Stimulated activated CD8-positive, alpha-beta memory T cell treated with anti-CD3 and anti-CD28 coated beads, Interleukin-2, amount 100 ng/mL, for 1 hour (primary cell): ENCODE measurements around the gene KBTBD13.
"Not testable (repeated sequence)": the region's sequence is repeated elsewhere in the genome, so short reads cannot be mapped to it uniquely, and the experiment has no call there.

Experiments
- DNase-seq, 2 donors: peaks; one replicate each; pipeline ENCODE4 v3.0.0-alpha.2; 2020; ENCODE audit warnings: low read depth in 2 of 2

The KBTBD13 gene

DNA sequence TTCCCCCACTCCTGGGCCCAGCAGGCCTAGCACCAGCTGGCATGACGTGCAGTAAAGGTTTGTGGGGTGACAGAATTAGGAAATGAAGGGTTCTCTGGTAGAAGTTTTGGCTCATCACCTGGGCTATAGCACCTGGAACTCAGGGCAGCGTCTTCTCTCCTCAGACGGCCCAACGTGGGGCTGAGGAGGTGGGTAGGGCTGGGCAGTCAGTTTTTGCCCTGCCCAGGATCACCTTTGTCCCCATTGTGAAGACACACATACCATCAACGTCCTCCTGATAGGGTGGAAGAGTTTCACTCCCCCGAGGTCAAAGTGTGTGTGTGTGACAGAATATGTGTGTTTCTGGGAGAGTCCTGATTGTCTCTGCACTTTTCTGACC is 12.1 kb downstream of the KBTBD13 start:
- DNase-seq: no peak

DNA sequence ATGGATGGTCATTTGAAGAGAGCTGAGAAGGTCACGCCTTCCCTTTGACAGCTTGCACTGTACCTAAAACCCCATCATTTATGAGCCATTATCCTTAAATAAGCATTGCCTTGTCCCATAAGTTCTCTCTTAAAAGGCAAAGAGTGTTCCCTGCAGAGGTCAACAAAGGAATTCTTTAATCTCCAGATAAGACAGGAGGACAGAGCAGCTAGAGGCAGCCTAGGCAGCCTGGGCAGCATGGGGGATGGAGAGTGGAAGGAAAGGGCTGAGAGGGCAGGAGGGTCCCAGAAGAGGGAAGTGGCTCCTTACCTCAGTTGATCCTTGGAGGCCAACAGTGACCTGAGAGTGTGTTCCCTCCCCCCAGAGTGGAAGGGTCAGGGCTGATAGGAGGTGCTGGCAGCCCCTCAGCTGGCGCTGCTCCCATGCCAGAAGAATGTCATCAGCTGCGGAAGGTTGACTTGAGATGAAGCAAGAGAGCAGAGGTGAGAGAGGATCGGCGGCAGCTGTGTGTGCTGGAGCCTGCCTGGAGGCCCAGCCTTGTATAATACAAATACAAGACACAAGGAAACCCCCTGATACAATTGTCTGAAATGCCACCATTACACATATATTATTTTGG is 12.8 kb downstream of the KBTBD13 start:
- no peak for DNase-seq

DNA sequence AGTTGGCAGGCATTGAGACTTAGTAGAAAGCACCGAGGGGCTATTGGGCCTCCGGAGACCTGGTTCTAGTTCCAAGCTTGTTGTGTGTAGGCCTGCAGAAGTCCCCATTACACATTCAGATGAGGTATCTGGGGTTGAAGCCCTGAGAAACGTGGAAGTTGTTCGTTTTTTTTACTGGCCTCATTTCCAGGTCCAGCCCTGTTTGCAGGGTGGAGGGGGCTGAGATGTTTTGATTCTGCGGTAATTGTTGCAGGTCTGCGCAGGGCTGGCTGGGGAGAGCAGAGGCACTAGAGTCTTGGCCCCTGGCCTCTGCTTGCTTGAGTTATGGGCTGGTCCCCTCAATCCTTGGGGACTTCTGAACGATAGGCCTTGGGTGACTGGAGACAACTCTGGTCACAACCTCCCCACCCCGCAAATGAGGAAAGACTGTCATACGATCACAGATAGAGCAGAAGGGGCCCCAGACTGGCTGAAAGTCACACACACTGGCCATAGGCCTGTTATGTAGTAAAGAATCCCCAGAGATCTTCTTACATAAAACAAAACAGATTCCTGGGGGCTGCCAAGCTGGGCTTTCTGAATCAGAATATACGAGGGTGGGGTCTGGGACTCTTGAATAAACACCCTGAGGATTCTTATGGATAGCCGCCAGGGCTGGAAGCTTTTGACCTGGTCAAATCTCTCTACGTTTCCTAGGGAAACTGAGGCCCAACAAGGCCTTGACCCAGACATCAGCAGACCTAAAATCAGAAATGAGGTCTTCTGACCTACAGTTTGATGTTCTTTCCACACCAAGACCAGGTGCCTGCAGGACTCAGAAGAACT is 15.6 kb downstream of the KBTBD13 start:
- DNase-seq: no peak

DNA sequence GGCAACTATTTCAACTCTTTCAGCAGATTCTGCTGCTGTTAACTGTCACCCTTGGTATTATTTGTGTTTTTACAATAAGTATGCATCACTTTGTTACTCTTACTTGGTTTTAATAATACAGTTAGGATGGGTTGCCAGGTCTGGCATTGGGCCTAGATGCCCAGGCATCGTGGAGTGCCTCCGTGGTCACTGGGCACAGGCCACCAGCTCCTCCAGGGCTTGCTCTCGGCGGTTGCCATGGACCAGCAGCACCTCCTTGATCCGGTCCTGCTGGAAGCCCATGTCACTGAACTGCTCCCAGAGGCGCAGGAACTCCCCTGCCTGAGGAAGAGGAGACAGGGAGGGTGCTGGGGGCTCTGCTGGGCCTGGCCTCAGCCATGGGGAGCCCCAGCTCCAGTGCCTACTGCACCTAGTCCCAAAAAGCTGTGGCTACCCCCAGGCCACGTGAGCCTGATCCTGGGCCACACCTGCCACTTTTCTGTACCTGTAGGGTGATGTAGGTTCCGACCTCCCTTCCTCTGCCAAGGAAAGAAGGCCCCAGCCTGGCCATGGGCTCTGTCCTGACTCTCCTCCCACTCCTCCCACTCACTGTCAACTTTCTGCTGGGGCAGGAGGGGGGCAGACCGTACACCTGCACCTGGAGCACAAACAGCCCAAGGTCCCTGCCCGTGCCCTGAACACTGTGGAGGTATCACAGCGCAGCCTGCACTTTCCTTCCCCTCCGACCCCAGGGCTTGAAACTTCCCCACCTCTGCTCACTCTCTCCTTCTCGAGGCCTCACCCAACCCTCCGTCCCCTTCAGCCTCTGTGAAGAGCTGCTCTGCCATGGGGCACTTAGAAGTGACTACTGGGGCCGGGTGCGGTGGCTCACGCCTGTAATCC is 16.6 kb downstream of the KBTBD13 start:
- no peak for DNase-seq

- not testable (repeated sequence) for DNase-seq
Measured at GRCh38 chr15:65093793-65094170, 17.2 kb downstream of the KBTBD13 start.

GRCh38 chr15:65094294-65094995 is 17.9 kb downstream of the KBTBD13 start:
- DNase-seq: no peak

GRCh38 chr15:65095011-65095746 is 18.6 kb downstream of the KBTBD13 start:
- DNase-seq: no peak

GRCh38 chr15:65095747-65096104 is 19.2 kb downstream of the KBTBD13 start:
- DNase-seq: no peak

DNA sequence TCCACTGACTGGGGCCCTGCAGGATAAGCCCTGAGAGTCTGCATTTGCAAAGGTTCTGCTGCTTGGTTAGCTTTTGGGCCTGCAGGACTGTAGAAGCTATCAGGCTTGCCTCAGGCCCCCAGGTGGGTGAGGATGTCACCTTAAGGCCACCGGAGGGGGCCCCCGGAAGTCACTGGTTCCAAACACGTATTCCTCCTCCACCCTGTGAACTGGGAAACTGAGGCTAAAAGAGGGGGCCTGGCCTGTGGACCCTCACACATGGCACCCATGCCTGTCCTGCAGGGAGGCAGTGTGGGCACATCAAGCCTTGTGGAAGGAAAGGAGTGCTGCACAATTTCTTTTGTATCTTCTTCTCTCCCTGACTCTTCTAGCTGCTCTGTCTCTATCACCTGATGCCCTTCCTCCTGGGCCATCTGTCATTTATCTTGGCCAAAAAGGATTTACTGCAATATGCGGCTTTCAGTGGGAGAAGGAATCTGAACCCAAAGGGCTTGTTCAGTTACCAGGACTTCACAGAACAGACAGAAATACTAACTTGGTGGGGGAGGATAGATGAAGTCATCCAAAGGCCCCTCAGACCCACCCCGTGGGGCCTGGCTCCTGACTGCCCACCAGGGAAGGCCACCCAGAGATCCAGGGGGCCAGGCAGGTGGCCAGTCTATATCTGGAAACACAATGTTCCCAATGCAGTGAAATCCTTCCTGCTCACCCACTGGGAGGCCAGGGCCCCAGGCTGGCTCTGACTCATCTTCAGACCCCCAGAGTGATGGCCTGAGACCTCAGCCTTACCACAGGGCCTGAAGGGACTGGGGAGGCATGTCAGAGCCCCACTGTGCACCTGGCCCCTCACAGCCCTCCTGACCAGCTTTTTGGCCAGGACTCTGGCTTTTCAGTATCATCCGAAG is 20.2 kb downstream of the KBTBD13 start:
- DNase-seq: no peak

- no peak for DNase-seq
Measured at GRCh38 chr15:65097651-65098263, 21.2 kb downstream of the KBTBD13 start.

DNA sequence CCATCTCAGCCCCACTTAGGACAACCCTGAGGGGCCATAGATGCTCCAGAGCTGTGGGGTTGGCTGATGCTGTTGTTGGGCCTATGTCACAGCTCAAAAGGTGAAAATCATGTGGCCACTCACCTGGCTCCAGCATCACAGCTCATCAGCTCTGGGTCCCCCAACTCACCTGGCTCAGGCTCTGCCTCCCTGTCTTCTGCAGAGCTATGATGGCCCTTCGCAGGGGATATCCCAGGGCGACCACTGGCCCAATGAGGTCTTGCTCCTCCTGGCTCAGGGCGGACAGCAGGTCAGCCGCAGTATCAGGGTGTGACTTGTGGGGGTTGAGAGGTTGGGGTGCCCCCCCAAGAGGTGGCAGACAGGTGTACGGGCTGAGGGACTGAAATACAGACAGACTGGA is 22.8 kb downstream of the KBTBD13 start:
- DNase-seq: no peak

DNA sequence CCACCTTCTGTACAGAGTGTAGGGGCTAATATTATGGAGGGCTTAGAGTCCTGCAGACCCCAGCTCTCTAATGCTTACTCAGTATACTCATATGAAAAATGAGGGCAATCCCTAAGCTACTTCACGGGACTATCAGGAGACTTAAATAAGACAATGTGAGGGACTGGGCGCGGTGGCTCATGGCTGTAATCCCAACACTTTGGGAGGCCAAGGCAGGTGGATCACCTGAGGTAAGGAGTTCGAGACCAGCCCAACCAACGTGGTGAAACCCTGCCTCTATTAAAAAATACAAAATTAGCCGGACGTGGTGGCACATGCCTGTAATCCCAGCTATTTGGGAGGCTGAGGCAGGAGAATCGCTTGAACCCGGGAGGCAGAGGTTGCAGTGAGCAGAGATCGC is 23.3 kb downstream of the KBTBD13 start:
- not testable (repeated sequence) for DNase-seq

DNA sequence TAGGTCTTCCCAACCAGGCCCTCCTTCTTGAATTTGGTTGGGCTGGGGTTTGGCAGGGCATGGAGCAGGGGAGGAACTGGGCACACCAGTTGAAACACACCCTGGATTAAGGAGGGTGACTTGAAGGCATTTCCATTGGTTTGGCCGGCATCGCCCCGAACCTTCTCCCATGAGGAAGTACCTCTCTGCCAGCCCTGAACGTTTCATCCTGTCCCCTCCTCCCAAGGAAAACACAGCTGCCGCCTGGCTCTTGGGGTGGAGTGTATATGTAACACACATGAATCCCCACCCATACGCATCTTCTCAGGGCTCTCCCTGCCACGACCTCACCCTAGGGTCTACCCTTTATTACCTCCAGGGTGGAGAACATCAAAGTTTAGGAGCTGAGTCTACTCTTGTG is 23.9 kb downstream of the KBTBD13 start:
- no peak for DNase-seq

- peak in 1 of 2 donors; percentile 17 for DNase-seq
Measured at GRCh38 chr15:65101411-65101890, 24.9 kb downstream of the KBTBD13 start.

DNA sequence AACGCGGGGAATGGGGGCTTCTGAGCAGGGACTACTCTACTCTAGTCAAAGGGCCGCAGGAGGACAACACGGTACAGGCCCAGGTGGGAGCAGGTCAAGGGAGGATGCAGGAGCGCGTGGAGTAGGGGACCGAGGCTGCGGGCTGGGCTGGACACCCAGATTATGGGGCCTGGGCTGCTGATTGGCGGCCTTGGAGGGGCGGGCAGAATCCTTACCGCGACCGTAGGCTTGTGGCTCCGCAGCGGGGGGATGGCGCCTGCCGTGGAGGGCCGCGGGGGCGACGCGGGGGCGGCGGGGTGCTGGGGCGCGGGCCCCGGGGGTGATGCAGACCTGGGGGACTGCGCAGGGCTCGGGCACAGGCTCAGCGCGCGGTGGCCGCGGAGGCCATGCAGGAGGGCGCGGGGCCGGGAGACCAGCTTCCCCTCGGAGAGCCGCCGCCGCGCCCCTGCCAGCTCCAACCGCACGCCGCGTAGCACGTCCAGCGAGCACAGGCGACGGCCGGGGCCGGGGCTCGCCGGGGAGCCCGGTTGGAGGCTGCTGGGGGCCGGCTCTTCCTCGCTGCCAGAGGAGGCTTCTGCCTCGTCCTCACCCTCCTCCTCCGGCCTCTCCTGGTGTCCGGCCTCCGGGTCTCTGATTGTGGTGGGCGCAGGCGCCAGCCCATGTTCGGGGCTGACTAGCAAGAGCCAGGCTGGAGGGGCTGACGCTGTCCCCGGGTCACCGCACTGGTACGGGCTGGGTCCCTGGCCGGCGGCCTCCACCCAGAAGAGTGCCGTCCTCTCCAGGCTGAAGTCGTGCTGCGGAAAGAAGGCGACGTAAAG is 25.6 kb downstream of the KBTBD13 start:
- DNase-seq: no peak

DNA sequence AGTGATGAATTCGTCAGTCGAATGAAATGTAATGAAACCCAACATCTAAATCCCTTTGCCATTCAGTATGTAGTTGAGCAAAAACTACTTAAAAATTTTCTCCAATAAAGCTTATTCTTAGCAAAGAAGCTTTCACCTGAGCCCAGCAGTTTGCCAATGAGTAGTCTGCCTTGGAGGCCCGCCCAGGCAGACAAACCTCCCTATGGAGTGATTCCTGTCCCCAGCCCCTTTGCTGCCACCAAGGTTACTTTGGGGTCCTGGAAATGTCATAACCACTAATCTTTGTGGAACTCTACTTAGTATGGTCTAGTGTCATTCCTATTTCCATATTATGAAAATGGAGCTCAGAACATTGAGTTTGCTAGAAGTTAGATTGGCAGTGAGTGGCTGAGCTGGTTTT is 26.4 kb downstream of the KBTBD13 start:
- no peak for DNase-seq

GRCh38 chr15:65105038-65105437 is 28.5 kb downstream of the KBTBD13 start:
- no peak for DNase-seq

DNA sequence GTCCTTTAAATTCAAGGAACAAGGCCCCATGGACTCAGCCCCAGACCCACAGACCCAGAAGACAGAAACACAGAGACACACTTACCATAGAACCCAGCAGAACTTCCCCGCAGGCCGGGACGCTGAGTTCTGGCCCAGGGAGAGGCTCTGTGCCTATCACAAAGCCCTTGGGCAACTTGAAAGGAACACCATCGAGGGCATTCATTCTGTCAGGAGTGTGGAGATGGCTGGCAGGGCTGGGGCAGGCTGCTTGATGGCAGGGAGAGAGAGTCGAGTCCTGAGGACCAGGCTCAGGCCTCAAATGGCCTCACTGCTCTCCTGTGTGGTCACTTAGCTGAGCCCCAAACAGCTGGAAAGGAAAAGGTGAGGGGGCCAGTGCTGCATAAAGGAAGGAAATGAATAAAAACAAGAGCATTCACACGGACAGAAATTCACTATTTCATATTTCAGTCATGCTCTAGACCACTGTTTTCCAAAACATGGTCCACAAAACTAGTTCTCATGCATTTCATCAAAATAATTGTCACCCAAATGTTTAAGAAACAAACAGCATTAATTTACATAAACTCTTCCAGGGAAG is 29.6 kb downstream of the KBTBD13 start:
- no peak for DNase-seq
